HCT116 (cell line): ENCODE data around the gene ZBTB20. TPM values are rescaled to one million over a fixed set of nuclear protein-coding genes. Genes with fewer than 3 reads are reported as not detected.

Experiments used
- ATAC-seq: fragments of 200-7000 bp; cut with Tn5 transposase; 2 replicates; pipeline ENCODE4 v1.9.1; 2020; ENCODE audit warnings: mild to moderate bottlenecking, moderate library complexity
- BruUV-seq: library from RNA; stranded (reverse); fragments of 400-500 nt; replicated peaks from 2 replicates; lab custom pipeline; 2021; lab: Mats Ljungman, UMichigan
- CTCF ChIA-PET: fragments of 300-600 bp; sonication (Branson Sonifier 250); formaldehyde crosslinking; loops from one replicate; lab custom pipeline; 2021; ENCODE audit warnings: antibody characterized with exemption; lab: Charles Lee
- POLR2A ChIA-PET: fragments of 300-600, 350-600 bp; sonication (Branson Sonifier 250); formaldehyde crosslinking; loops from one replicate; lab custom pipeline; 2021; ENCODE audit warnings: antibody characterized with exemption; lab: Charles Lee
- RAD21 ChIA-PET, 2 experiments: fragments of 300-600 bp; sonication (Branson Sonifier 250); formaldehyde crosslinking; loops; one replicate each; lab custom pipeline; 2023; ENCODE audit warnings: low total read pairs in 2 of 2; ENCODE audit not compliant: uncharacterized antibody in 2 of 2, unreplicated experiment in 2 of 2, low non-redundant PET in 1 of 2; lab: Charles Lee
- DNase-seq: peaks from one replicate; pipeline ENCODE4 v3.0.0-alpha.2; 2010; ENCODE audit warnings: low read depth, low spot score
- H2AFZ ChIP-seq: fragments of 200-600 bp; shearing (Covaris generic), sonication (generic); 2 replicates; pipeline ENCODE4 v1.6.1; 2017; ENCODE audit warnings: low read depth, mixed run types, mixed read lengths, antibody characterized with exemption, low read length; ENCODE audit not compliant: poor library complexity, severe bottlenecking
- H3K27ac ChIP-seq: 2 replicates; pipeline ENCODE4 v1.5.1; 2012; ENCODE audit warnings: low read depth, low read length
- H3K27me3 ChIP-seq: fragments of 200-600 bp; sonication (generic); 2 replicates; pipeline ENCODE4 v1.6.1; 2016; ENCODE audit warnings: mixed run types, low read length, mixed read lengths; ENCODE audit not compliant: insufficient read depth
- H3K36me3 ChIP-seq, 2 experiments: fragments of 200-500 bp in 1 of 2; fragments of 200-600 bp in 1 of 2; sonication (Bioruptor generic) in 1 of 2; sonication (generic) in 1 of 2; 2 replicates each; pipeline versions ENCODE4 v1.5.1 to v1.6.1; 2014 to 2016; ENCODE audit warnings: low read length in 2 of 2, inconsistent platforms in 1 of 2, mixed read lengths in 1 of 2, mixed run types in 1 of 2; ENCODE audit not compliant: insufficient read depth in 2 of 2, control insufficient read depth in 1 of 2
- H3K4me1 ChIP-seq, 2 experiments: fragments of 200-600 bp in 1 of 2; sonication (generic) in 1 of 2; 2 replicates each; pipeline versions ENCODE4 v1.5.1 to v1.6.1; 2012 to 2017; ENCODE audit warnings: low read length in 2 of 2, inconsistent platforms in 1 of 2, mild to moderate bottlenecking in 1 of 2, mixed read lengths in 1 of 2, mixed run types in 1 of 2, moderate library complexity in 1 of 2; ENCODE audit not compliant: insufficient read depth in 2 of 2, control insufficient read depth in 1 of 2
- H3K4me2 ChIP-seq: fragments of 200-600 bp; sonication (generic); 2 replicates; pipeline ENCODE4 v1.6.1; 2017; ENCODE audit warnings: mixed run types, low read length, mixed read lengths
- H3K4me3 ChIP-seq, 2 experiments: fragments of 200-600 bp in 1 of 2; sonication (generic) in 1 of 2; replicated peaks in 1 of 2; 2 replicates each; pipeline ENCODE4 v1.5.1; 2011 to 2016; ENCODE audit warnings: low read length in 2 of 2, control low read depth in 1 of 2, low read depth in 1 of 2, mild to moderate bottlenecking in 1 of 2, mixed read lengths in 1 of 2, mixed run types in 1 of 2
- H3K79me2 ChIP-seq: fragments of 200-600 bp; sonication (generic); 2 replicates; pipeline ENCODE4 v1.6.1; 2017; ENCODE audit warnings: mild to moderate bottlenecking, mixed run types, low read length, moderate library complexity, mixed read lengths; ENCODE audit not compliant: insufficient read depth
- H3K9ac ChIP-seq: fragments of 200-600 bp; sonication (generic); 2 replicates; pipeline ENCODE4 v1.6.1; 2016; ENCODE audit warnings: low read length, mixed read lengths
- H3K9me2 ChIP-seq: fragments of 200-600 bp; sonication (generic), shearing (Covaris generic); 2 replicates; pipeline ENCODE4 v1.6.1; 2017; ENCODE audit warnings: mixed run types, mild to moderate bottlenecking, moderate library complexity; ENCODE audit not compliant: insufficient read depth
- H3K9me3 ChIP-seq, 2 experiments: fragments of 200-500 bp in 1 of 2; fragments of 200-600 bp in 1 of 2; sonication (Bioruptor generic) in 1 of 2; sonication (generic) in 1 of 2; 2 replicates each; pipeline ENCODE4 v1.6.1; 2014 to 2017; ENCODE audit warnings: low read length in 2 of 2, mixed read lengths in 2 of 2, inconsistent platforms in 1 of 2, low read depth in 1 of 2, mild to moderate bottlenecking in 1 of 2, mixed run types in 1 of 2, moderate library complexity in 1 of 2; ENCODE audit not compliant: control insufficient read depth in 1 of 2, insufficient read depth in 1 of 2
- H4K20me1 ChIP-seq: fragments of 200-600 bp; sonication (generic), shearing (Covaris generic); 2 replicates; pipeline ENCODE4 v1.6.1; 2017; ENCODE audit warnings: mixed run types, mild to moderate bottlenecking, moderate library complexity; ENCODE audit not compliant: insufficient read depth
- ATF3 ChIP-seq: IDR thresholded peaks from 2 replicates; pipeline ENCODE4 v1.6.1; 2012
- CEBPB ChIP-seq: IDR thresholded peaks from 2 replicates; pipeline ENCODE4 v1.6.1; 2012; ENCODE audit warnings: low read depth
- EZH2 ChIP-seq: fragments of 200-600 bp; sonication (generic); IDR thresholded peaks from 2 replicates; pipeline ENCODE4 v1.6.1; 2017; ENCODE audit warnings: antibody characterized with exemption, mixed run types
- FOSL1 ChIP-seq: IDR thresholded peaks from 2 replicates; pipeline ENCODE4 v1.6.1; 2012; ENCODE audit warnings: low read depth
- JUND ChIP-seq: IDR thresholded peaks from 2 replicates; pipeline ENCODE4 v1.6.1; 2012
- POLR2A ChIP-seq: IDR thresholded peaks from 2 replicates; pipeline ENCODE4 v1.7.0; 2011; ENCODE audit warnings: borderline replicate concordance; ENCODE audit not compliant: insufficient read depth, insufficient read length; ENCODE audit errors: extremely low read depth
- RAD21 ChIP-seq: IDR thresholded peaks from 2 replicates; pipeline ENCODE4 v1.6.1; 2012; ENCODE audit warnings: low read depth, mild to moderate bottlenecking
- SIN3A ChIP-seq: IDR thresholded peaks from 2 replicates; pipeline ENCODE4 v1.6.1; 2012; ENCODE audit warnings: low read depth
- SP1 ChIP-seq: IDR thresholded peaks from 2 replicates; pipeline ENCODE4 v1.6.1; 2012; ENCODE audit warnings: low read depth
- TCF7L2 ChIP-seq: IDR thresholded peaks from 2 replicates; pipeline ENCODE4 v1.7.0; 2011; ENCODE audit warnings: borderline replicate concordance, inconsistent platforms; ENCODE audit not compliant: insufficient read depth, insufficient read length; ENCODE audit errors: extremely low read depth
- ZBTB33 ChIP-seq: IDR thresholded peaks from 2 replicates; pipeline ENCODE4 v1.6.1; 2011; ENCODE audit warnings: mild to moderate bottlenecking, low read length, moderate library complexity; ENCODE audit not compliant: insufficient replicate concordance; ENCODE audit errors: extremely low read depth
- ZNF274 ChIP-seq: fragments of 200-500 bp; sonication (Bioruptor generic); IDR thresholded peaks from 2 replicates; pipeline ENCODE4 v1.6.1; 2014; ENCODE audit warnings: mild to moderate bottlenecking, low read depth, low read length, inconsistent platforms
- intact Hi-C: fragments of 100-400 bp; cut with micrococcal nuclease; formaldehyde crosslinking; loops from 2 replicates; pipeline ENCODE4 v1.10.0; 2022
- total RNA-seq: library from RNA; stranded (reverse); gene quantifications from one replicate; pipeline ENCODE4 v1.2.1, GENCODE V29; 2021; ENCODE audit not compliant: unreplicated experiment

Gene ZBTB20
- total RNA-seq, 1 experiment from 2014 or later: 42.1 TPM

- no peak overlapping the region for H3K4me3 ChIP-seq
- peak overlapping the region; percentile 50 for H3K27ac ChIP-seq
- RAD21 ChIA-PET: no interaction called here
- no peak overlapping the region for H2AFZ ChIP-seq
- H3K27me3 ChIP-seq: no peaks in the 10 kb centered on the region
- intact Hi-C loops: no loop called here
- no peaks in the 10 kb centered on the region for H4K20me1 ChIP-seq
- H3K9me3 ChIP-seq: no peaks in the 10 kb centered on the region
- no TSS peak for BruUV-seq
- POLR2A ChIA-PET: no interaction called here
- TF ChIP-seq FOSL1 (peak; percentile 34; the same call in 1 of the 2 replicates), EZH2 (no peak)
- H3K79me2 ChIP-seq: peaks cover 92% of the 10 kb centered on the region
- peak overlapping the region; percentile 33 for H3K4me2 ChIP-seq
- CTCF ChIA-PET: no interaction called here
- DNase-seq (no peak), ATAC-seq (no peak)
- H3K4me1 ChIP-seq: peaks cover 52 to 72% of the 10 kb centered on the region in 2 experiments
- no peaks in the 10 kb centered on the region for H3K9me2 ChIP-seq
- H3K9ac ChIP-seq: 0 out of 2 replicates have a peak overlapping the region, but pooled peaks have one; percentile 13
- peaks cover 0 to 4% of the 10 kb centered on the region in 2 experiments; a peak in 2 of 4 replicates for H3K36me3 ChIP-seq
These were observed 588.8 kb downstream of the ZBTB20 start for GRCh38 chr3:114558271-114558670.

GRCh38 chr3:114557791-114558190, 589.3 kb downstream of the ZBTB20 start:
- TF ChIP-seq POLR2A (no peak), ATF3 (no peak), RAD21 (no peak), TCF7L2 (no peak), JUND (peak; percentile 37; the same call in 1 of the 2 replicates), SP1 (peak; percentile 17; the same call in 1 of the 2 replicates), SIN3A (no peak), ZNF274 (no peak), CEBPB (peak; percentile 45), ZBTB33 (no peak), FOSL1 (peak; percentile 32)

More at GRCh38 chr3:114557791-114558190, 589.3 kb downstream of the ZBTB20 start:
- Histone ChIP-seq H3K4me3 (no peak overlapping the region), H3K9me2 (no peaks in the 10 kb centered on the region), H3K9me3 (no peaks in the 10 kb centered on the region), H3K27me3 (no peaks in the 10 kb centered on the region), H3K9ac (no peak overlapping the region), H3K4me1 (peaks cover 57 to 77% of the 10 kb centered on the region in 2 experiments), H3K4me2 (peak overlapping the region; percentile 33), H3K36me3 (no peaks in the 10 kb centered on the region; a peak in 1 of 4 replicates), H3K79me2 (peaks cover 93% of the 10 kb centered on the region), H4K20me1 (no peaks in the 10 kb centered on the region), H3K27ac (peak overlapping the region; percentile 50; the same call in 1 of the 2 replicates), H2AFZ (no peak overlapping the region)
- ChIA-PET CTCF (no interaction called here), RAD21 (no interaction called here), POLR2A (no interaction called here)
- intact Hi-C loops: no loop called here
- BruUV-seq: no TSS peak
- ATAC-seq (no peak), DNase-seq (no peak)
